ENCODE results near the gene MAPKAPK5. TPM values are rescaled to one million over a fixed set of nuclear protein-coding genes. Genes with fewer than 3 reads are reported as not detected.
"Not testable (repeated sequence)": the region's sequence is repeated elsewhere in the genome, so short reads cannot be mapped to it uniquely, and the experiment has no call there.

MAPKAPK5 gene
- total RNA-seq, 1 donor from 2014 or later, result 30.1 TPM

DNA sequence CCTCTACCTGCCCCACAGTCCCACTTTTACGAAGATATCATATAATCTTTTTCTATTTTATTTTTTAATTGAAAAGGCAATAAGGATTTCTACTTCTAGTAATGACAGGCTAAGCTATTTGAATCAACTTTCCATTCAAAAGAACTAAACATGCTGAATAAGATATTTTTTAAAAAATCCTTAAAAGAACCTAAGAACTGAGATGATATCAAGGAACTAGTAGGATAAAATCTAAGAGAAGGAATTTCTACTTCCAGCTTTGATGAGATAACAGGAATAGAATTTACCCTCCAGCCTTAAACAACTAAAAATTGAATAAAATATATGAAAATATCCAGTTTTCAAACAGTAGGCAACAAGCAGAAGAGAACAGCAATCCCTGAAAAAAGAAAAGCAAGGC, 101.9 kb downstream of the MAPKAPK5 start:
- H3K9me3 Mint-ChIP-seq (ENCODE audit: low read depth), result no peaks in the 10 kb centered on the region
- H3K27ac Mint-ChIP-seq (ENCODE audit: unreplicated experiment), result no peak overlapping the region
- H3K4me3 Mint-ChIP-seq (ENCODE audit: unreplicated experiment), result no peak overlapping the region
- no peak for TF ChIP-seq CTCF (IDR thresholded peaks at IDR 0.05)
- peaks cover 4% of the 10 kb centered on the region for H3K4me1 Mint-ChIP-seq (ENCODE audit: low read depth)
- no peaks in the 10 kb centered on the region for H3K36me3 Mint-ChIP-seq (ENCODE audit: low read depth)
- DNase-seq (ENCODE audit: low spot score), result no peak
- H3K27me3 Mint-ChIP-seq (ENCODE audit: low read depth), result no peaks in the 10 kb centered on the region

DNA sequence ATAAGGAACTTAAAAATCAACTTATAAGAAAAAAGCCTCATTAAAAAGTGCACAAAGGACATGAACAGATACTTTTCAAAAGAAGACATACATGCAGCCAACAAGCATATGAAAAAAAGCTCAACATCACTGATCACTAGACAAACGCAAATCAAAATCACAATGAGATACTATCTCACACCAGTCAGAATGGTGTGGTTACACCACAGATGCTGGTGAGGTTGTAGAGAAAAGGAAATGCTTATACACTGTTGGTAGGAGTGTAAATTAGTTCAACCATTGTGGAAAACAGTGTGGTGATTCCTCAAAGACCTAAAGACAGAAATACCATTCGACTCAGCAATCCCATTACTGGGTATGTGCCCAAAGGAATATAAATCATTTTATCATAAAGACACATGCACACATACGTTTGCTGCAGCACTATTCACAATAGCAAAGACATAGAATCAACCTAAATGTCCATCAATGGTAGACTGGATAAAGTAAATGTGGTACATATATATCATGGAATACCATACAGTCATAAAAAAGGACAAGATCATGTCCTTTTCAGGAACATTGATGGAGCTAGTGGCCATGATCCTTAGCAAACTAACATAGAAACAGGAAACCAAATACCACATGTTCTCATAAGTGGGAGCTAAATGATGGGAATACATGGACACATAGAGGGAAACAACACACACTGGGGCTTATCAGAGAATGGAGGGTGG, 109.1 kb downstream of the MAPKAPK5 start:
- DNase-seq (ENCODE audit: low spot score); H3K9me3 Mint-ChIP-seq (ENCODE audit: low read depth); H3K4me3 Mint-ChIP-seq (ENCODE audit: unreplicated experiment); H3K4me1 Mint-ChIP-seq (ENCODE audit: low read depth); H3K36me3 Mint-ChIP-seq (ENCODE audit: low read depth); H3K27me3 Mint-ChIP-seq (ENCODE audit: low read depth); H3K27ac Mint-ChIP-seq (ENCODE audit: unreplicated experiment): not testable (repeated sequence)

Small RNA genes lying within 50 kb of the gene (microRNA-seq; reads per million reads assigned to microRNA genes)
- gene MIR6761 (ENCODE audit: borderline number of aligned reads), result not detected

Other genes starting within 250 kb of the MAPKAPK5 start
- 63.7 to 66.8 TPM (median 66.1 TPM) in 3 replicates for gene ATXN2, start 242.9 kb upstream of the MAPKAPK5 start, total RNA-seq
- gene BRAP, start 156.3 kb upstream of the MAPKAPK5 start, total RNA-seq, result 15.3 to 17.3 TPM (median 15.4 TPM) in 3 replicates
- gene ACAD10, start 156.2 kb upstream of the MAPKAPK5 start, total RNA-seq, result 13.0 to 19.6 TPM (median 13.0 TPM) in 3 replicates
- 42.0 to 73.8 TPM (median 73.3 TPM) in 3 replicates for gene ALDH2, start 75.3 kb upstream of the MAPKAPK5 start, total RNA-seq
- gene TMEM116, start 170.9 kb downstream of the MAPKAPK5 start, total RNA-seq, result 8.4 to 11.0 TPM (median 9.8 TPM) in 3 replicates
- gene ERP29, start 171.2 kb downstream of the MAPKAPK5 start, total RNA-seq, result 86.9 to 114 TPM (median 111 TPM) in 3 replicates